HL-60 (cell line): ENCODE data around the gene FHAD1.

Experiments
- DNase-seq, 2 experiments: peaks; one replicate each; pipeline ENCODE4 v3.0.0-alpha.2; 2010 to 2020; ENCODE audit warnings: low read depth in 1 of 2, low spot score in 1 of 2
- H3K27ac ChIP-seq: fragments of 250-450 bp; sonication (Bioruptor Pico); replicated peaks from 2 replicates; pipeline ENCODE4 v1.5.1; 2020; ENCODE audit warnings: mild to moderate bottlenecking, moderate library complexity
- H3K27me3 ChIP-seq: fragments of 250-450 bp; sonication (Bioruptor Pico); 2 replicates; pipeline ENCODE4 v1.5.1; 2021; ENCODE audit warnings: mild to moderate bottlenecking, moderate library complexity; ENCODE audit not compliant: insufficient read depth, poor library complexity, severe bottlenecking
- H3K4me3 ChIP-seq: replicated peaks from 2 replicates; pipeline ENCODE4 v1.5.1; 2011; ENCODE audit warnings: mild to moderate bottlenecking, control low read depth, low read length; ENCODE audit not compliant: insufficient read depth
- CTCF ChIP-seq: IDR thresholded peaks from one replicate; pipeline ENCODE4 v1.5.1; 2011; ENCODE audit warnings: low read length, control low read depth, inconsistent platforms; ENCODE audit not compliant: insufficient read depth
- GABPA ChIP-seq: IDR thresholded peaks from 2 replicates; pipeline ENCODE4 v1.6.1; 2012; ENCODE audit warnings: low read depth
- POLR2AphosphoS5 ChIP-seq: IDR thresholded peaks from 2 replicates; pipeline ENCODE4 v1.6.1; 2012; ENCODE audit warnings: low read depth
- REST ChIP-seq: IDR thresholded peaks from 2 replicates; pipeline ENCODE4 v1.6.1; 2012; ENCODE audit warnings: low read depth; ENCODE audit not compliant: insufficient replicate concordance
- SPI1 ChIP-seq: IDR thresholded peaks from 2 replicates; pipeline ENCODE4 v1.6.1; 2012; ENCODE audit warnings: low read depth, mild to moderate bottlenecking, borderline replicate concordance

Gene FHAD1

GRCh38 chr1:15205586-15206346 lies 41.3 kb upstream of the FHAD1 start:
- Histone ChIP-seq H3K4me3 (no peak overlapping the region), H3K27me3 (no peaks in the 10 kb centered on the region), H3K27ac (no peak overlapping the region)
- DNase-seq = no peak
- TF ChIP-seq GABPA (no peak), SPI1 (no peak), REST (no peak), POLR2AphosphoS5 (no peak), CTCF (no peak)

- DNase-seq = no peak
- TF ChIP-seq POLR2AphosphoS5 (no peak), CTCF (no peak), SPI1 (no peak), REST (no peak), GABPA (no peak)
- Histone ChIP-seq H3K27me3 (no peaks in the 10 kb centered on the region), H3K27ac (no peak overlapping the region), H3K4me3 (no peak overlapping the region)
These were observed 40.5 kb upstream of the FHAD1 start for GRCh38 chr1:15206418-15207030.

GRCh38 chr1:15207031-15207828 lies 39.8 kb upstream of the FHAD1 start:
- H3K4me3 ChIP-seq = no peak overlapping the region
- H3K27ac ChIP-seq = no peak overlapping the region
- TF ChIP-seq POLR2AphosphoS5 = no peak
- TF ChIP-seq CTCF = no peak
- TF ChIP-seq GABPA = no peak
- TF ChIP-seq REST = no peak
- TF ChIP-seq SPI1 = no peak
- DNase-seq = no peak
- H3K27me3 ChIP-seq = no peaks in the 10 kb centered on the region
